HG03460 (cell line): ENCODE measurements around the gene DNAJC15.
A peak's percentile ranks its signal among the peaks of the same experiment; 100 is the strongest.

Experiments used
- ATAC-seq: cut with Tn5 transposase; IDR thresholded peaks from one replicate; pipeline ENCODE4 v1.9.1; 2021; ENCODE audit not compliant: unreplicated experiment

The DNAJC15 gene

DNA sequence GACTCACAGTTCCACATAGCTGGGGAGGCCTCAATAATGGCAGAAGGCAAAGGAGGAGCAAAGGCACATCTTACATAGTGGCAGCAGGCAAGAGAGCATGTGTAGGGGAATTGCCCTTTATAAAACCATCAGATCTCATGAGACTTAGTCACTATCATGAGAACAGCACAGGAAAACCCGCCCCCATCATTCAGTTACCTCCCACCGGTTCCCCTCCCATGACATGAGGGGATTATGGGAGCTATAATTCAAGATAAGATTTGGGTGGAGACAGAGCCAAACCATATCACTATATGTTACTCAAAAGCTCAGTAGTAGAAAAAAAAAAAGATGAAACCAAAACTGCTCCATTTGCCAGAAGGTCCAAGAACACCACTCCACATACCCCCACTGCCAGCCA lies 58.5 kb downstream of the DNAJC15 start:
- ATAC-seq: no peak

- ATAC-seq: no peak
Measured at GRCh38 chr13:43083750-43084149, 60.4 kb downstream of the DNAJC15 start.

GRCh38 chr13:43085545-43085944 lies 62.2 kb downstream of the DNAJC15 start:
- no peak for ATAC-seq

DNA sequence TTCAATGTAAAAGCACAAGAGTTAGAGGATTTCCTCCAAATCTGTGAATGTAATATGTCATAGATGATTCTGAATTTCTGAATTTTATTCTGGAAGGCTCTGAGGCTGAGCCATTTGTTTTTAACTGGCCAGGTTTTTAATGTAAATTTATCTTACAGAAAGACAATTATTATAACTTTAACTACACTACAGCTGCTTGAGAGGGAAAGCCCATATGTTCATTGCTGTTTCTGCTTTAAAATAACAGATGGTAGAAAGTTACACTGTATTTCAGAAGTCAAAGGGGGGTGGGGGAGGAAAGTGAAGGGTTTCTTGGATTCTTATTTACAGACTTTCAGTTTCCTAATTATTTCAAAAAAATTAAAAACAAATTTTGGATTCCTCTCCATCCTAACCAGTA lies 62.8 kb downstream of the DNAJC15 start:
- ATAC-seq: no peak

DNA sequence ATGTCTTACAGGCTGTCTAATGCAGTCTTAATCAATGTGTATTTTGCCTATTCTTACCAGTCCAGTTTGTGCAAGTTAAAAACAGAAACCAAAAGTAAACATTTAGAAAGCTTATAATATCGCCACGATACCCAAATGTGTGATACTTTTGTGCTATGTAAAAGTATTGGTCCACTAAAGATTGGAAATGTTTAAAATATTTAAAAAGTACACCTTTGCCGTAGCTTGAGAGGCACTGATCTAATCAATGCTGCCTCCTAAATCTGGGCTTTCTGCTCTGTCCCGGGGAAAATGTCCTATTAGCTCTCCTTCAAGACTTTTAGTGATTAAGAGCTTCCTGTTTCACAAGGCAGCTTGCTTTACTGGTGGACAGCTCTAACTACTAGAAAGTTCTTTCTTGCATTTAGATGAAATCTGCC lies 64.7 kb downstream of the DNAJC15 start:
- ATAC-seq: no peak

DNA sequence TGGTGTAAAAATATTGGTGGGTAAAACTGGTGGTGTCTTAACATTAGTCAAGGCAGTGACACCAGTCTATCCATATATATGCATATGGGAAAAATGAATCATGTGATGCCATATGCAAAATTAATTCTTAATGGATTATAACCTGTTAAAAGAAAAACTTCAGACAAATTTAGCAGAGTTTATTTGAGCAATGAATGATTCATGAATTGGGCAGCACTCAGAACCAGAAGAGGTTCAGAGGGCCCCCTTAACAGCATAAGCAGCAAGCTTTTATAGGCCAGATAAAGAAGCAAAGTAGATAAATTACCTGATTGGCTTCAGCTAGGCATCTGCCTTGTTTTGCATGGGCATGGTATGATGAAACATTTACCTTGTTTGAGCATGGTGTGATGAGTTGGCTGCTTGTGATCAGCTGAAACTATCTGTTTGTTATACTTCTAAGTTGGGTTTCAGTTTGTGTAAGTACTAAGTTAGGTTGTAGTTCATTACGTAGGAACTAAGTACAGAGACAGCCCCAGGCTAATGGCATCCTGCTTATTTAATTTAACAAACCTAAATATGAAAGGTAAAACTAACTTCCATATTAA lies 66.6 kb downstream of the DNAJC15 start:
- ATAC-seq: no peak

GRCh38 chr13:43094901-43095300 lies 71.5 kb downstream of the DNAJC15 start:
- peak; percentile 89 for ATAC-seq

GRCh38 chr13:43095771-43096719 lies 72.7 kb downstream of the DNAJC15 start:
- no peak for ATAC-seq

DNA sequence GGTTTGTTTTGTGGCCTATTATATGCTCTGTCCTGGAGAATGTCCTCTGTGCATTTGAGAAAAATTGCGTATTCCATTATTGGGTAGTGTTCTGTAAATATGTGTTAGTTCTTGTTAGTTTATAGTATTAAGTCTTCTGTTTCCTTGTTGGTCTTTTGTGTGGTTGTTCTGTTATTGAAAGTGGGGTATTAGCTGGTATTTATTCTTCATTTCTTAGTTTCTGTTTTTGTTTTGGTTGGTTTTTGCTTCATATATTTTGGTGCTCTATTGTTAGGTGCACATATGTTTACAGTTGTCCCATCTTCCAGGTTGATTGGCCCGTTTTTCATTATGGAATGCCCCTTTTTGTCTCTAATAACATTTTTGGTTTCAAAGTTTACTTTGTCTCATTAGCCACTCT lies 77.3 kb downstream of the DNAJC15 start:
- no peak for ATAC-seq

DNA sequence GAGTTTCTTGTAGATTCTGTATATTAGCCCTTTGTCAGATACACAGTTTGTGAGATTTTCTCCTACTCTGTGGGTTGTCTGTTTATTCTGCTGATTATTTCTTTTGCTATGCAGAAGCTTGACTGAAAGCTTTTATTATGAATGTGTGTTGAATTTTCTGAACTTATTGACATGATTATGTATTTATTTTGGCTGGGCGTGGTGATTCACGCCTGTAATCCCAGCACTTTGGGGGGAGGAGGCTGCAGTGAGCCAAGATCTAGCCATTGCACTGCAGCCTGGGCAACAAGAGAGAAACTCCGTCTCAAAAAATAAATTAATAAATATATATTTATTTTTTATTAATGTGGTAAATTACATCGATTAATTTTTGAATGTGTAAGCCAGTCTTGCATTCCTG lies 78.9 kb downstream of the DNAJC15 start:
- no peak for ATAC-seq

DNA sequence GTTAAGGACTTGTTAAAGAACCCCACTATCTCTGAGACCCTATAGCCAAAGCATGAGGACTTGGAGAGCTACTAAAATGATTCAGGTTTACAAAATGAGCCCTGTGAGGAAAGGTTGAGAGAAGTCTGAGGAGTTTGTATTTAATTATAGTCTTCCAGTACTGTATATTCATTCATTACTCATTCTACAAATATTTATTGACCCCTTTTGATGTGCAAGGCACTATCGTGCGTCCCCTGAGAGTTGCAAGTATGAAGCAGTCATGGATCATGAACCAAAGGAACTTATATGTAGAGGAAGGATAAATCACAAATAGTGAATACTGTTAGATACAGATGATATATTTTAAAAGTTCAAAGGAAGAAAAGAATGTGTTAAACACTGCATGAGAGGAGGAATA lies 84.4 kb downstream of the DNAJC15 start:
- no peak for ATAC-seq

GRCh38 chr13:43110036-43110435 lies 86.7 kb downstream of the DNAJC15 start:
- ATAC-seq: no peak

GRCh38 chr13:43110658-43111057 lies 87.3 kb downstream of the DNAJC15 start:
- ATAC-seq: no peak

GRCh38 chr13:43111559-43112400 lies 88.4 kb downstream of the DNAJC15 start:
- no peak for ATAC-seq

DNA sequence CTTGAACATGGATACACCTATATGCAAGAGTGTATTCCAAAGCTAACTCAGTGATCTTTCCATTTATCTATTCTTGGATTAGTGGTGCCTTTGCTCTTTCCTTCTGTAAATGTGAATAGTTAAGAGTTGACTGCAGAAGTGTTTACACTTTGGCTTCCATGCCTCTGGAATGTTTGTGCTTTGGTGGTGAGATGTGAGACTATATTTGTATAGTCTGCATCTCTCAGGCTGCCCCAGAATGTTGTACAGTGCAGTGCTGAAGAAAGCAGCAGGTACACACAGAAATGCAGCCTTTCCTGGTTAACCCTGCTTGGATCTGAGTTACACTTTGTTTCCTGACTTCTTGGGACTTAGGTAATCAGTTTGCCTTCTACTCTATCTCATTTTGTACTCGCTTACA lies 90.2 kb downstream of the DNAJC15 start:
- ATAC-seq: no peak

- ATAC-seq: no peak
Measured at GRCh38 chr13:43114504-43114903, 91.1 kb downstream of the DNAJC15 start.

DNA sequence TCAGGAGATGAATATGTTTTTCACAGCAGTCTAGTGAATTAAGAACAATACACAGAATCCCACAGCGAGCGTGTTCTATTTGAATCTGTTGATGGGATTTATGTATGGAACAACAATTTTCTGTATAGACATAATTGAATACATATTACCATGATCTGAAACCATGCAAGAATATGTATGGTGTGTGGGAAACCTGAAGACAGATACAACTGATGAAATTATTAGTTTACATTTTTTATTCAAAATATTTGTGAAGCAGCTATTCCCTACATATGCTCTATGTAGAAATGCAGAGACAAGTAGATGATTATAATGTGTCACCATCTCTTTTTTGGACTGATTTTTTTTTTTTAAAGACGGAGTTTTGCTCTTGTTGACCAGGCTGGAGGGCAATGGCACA lies 91.8 kb downstream of the DNAJC15 start:
- no peak for ATAC-seq

GRCh38 chr13:43116242-43116641 lies 92.9 kb downstream of the DNAJC15 start:
- ATAC-seq: no peak

GRCh38 chr13:43118521-43118920 lies 95.1 kb downstream of the DNAJC15 start:
- no peak for ATAC-seq

DNA sequence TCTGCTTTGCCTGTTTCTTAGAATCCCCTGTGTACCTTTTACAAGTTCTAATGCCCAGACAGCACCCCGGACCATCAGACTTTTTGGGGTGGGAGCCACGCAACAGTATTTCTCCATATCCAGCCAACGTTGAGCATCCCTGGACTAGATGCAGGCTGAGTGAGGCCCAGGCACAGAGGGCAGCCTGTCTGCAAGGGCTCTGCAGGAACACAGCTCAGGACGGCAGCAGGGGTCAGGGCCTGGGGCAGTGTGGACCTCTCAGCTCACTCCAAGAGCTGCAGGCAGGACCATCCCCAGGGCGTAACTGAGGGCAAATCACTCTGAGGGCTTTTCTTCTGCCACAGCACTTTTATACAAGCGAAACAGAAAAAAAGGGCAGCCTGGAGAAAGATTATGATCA lies 95.8 kb downstream of the DNAJC15 start:
- ATAC-seq: no peak

- ATAC-seq: no peak
Measured at GRCh38 chr13:43122791-43123190, 99.4 kb downstream of the DNAJC15 start.

DNA sequence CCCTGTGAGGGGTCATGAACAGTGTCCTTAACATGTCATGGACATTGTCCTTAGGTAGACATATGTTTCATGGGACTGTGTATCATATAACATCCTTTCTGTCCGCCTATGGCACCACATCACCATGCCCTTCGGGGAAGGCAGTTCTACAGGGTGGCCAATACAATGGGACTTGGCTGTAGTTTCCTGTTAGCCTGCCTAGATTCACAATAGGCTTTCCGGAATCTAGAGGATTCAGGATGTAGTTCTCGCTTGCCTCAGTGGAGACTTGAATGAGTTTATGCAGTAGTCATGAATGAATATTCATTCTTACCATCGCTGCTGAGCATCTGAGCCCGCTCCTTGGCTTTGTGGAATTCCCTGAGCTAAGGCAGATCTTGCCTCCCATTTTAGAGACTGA lies 100.5 kb downstream of the DNAJC15 start:
- no peak for ATAC-seq
